H1 (cell line): ENCODE results near the gene RRAD. TPM values are rescaled to one million over a fixed set of nuclear protein-coding genes. Genes with fewer than 3 reads are reported as not detected.

ENCODE experiments used
- CTCF ChIA-PET: fragments of 300-600 bp; sonication (Branson Sonifier 250); formaldehyde crosslinking; loops from one replicate; lab custom pipeline; 2021; ENCODE audit not compliant: partially characterized antibody; lab: Charles Lee
- POLR2A ChIA-PET: fragments of 300-600 bp; sonication (Branson Sonifier 250); formaldehyde crosslinking; loops from one replicate; lab custom pipeline; 2021; ENCODE audit warnings: inconsistent platforms; ENCODE audit not compliant: partially characterized antibody; lab: Charles Lee
- DNase-seq, 2 experiments: peaks; one replicate each; pipeline versions ENCODE4 v3.0.0 to v3.0.0-alpha.2; 2010 to 2022; ENCODE audit warnings: low spot score in 2 of 2, low read depth in 1 of 2, mixed read lengths in 1 of 2
- FAIRE-seq: peaks from 2 replicates; lab custom pipeline; 2011; peaks lifted over from hg19 to GRCh38; lab: Jason Lieb, UNC
- H2AFZ ChIP-seq: 2 replicates; pipeline ENCODE4 v1.8.1; 2012; ENCODE audit warnings: low read length, inconsistent platforms
- H2AK5ac ChIP-seq: 2 replicates; pipeline ENCODE4 v1.6.1; 2013; ENCODE audit warnings: low read depth, low read length
- H2BK120ac ChIP-seq: replicated peaks from 2 replicates; pipeline ENCODE3; 2013; ENCODE audit warnings: low read depth, low read length, inconsistent platforms
- H2BK12ac ChIP-seq: 2 replicates; pipeline ENCODE4 v1.6.1; 2013; ENCODE audit warnings: low read depth, low read length
- H2BK15ac ChIP-seq: 2 replicates; pipeline ENCODE4 v1.6.1; 2013; ENCODE audit warnings: low read length
- H2BK20ac ChIP-seq: 2 replicates; pipeline ENCODE4 v1.6.1; 2013; ENCODE audit warnings: low read length
- H2BK5ac ChIP-seq: 2 replicates; pipeline ENCODE4 v1.6.1; 2013; ENCODE audit warnings: low read depth, low read length
- H3K14ac ChIP-seq: 2 replicates; pipeline ENCODE4 v1.6.1; 2013; ENCODE audit warnings: inconsistent platforms; ENCODE audit not compliant: insufficient read length
- H3K18ac ChIP-seq: 2 replicates; pipeline ENCODE4 v1.6.1; 2013; ENCODE audit warnings: low read length; ENCODE audit errors: extremely low read depth
- H3K23ac ChIP-seq: 2 replicates; pipeline ENCODE4 v1.6.1; 2013; ENCODE audit warnings: inconsistent platforms; ENCODE audit not compliant: insufficient read length
- H3K23me2 ChIP-seq: 2 replicates; pipeline ENCODE4 v1.6.1; 2013; ENCODE audit warnings: low read depth, low read length
- H3K27ac ChIP-seq: 2 replicates; pipeline ENCODE4 v1.6.1; 2011; ENCODE audit warnings: low read depth, low read length, inconsistent platforms
- H3K27me3 ChIP-seq, 4 experiments: replicated peaks in 1 of 4; 1 replicate in 1 of 4; 2 replicates in 3 of 4; pipeline versions ENCODE4 v1.6.1 to v1.8.1; 2011 to 2013; ENCODE audit warnings: low read length in 3 of 4, mild to moderate bottlenecking in 3 of 4, inconsistent platforms in 2 of 4, mixed read lengths in 2 of 4, moderate library complexity in 1 of 4; ENCODE audit not compliant: control insufficient read depth in 3 of 4, insufficient read depth in 3 of 4; ENCODE audit errors: extremely low read depth in 1 of 4
- H3K36me3 ChIP-seq, 4 experiments: 2 replicates each; pipeline versions ENCODE4 v1.6.1 to v1.8.1; 2011 to 2013; ENCODE audit warnings: mild to moderate bottlenecking in 4 of 4, low read length in 3 of 4, moderate library complexity in 2 of 4, control low read depth in 1 of 4, inconsistent platforms in 1 of 4; ENCODE audit not compliant: insufficient read depth in 4 of 4, control insufficient read depth in 2 of 4
- H3K4ac ChIP-seq: replicated peaks from 2 replicates; pipeline ENCODE3; 2013; ENCODE audit warnings: low read length, low read depth, mixed read lengths, inconsistent platforms; ENCODE audit not compliant: insufficient read length
- H3K4me1 ChIP-seq, 4 experiments: replicated peaks in 1 of 4; 1 replicate in 1 of 4; 2 replicates in 3 of 4; pipeline versions ENCODE4 v1.6.1 to v1.8.1; 2011 to 2013; ENCODE audit warnings: low read length in 3 of 4, inconsistent platforms in 2 of 4, mixed read lengths in 1 of 4; ENCODE audit not compliant: insufficient read depth in 4 of 4, control insufficient read depth in 3 of 4
- H3K4me2 ChIP-seq, 2 experiments: 2 replicates each; pipeline versions ENCODE4 v1.6.1 to v1.8.1; 2011 to 2013; ENCODE audit warnings: low read depth in 2 of 2, low read length in 2 of 2, control low read depth in 1 of 2, inconsistent platforms in 1 of 2, mild to moderate bottlenecking in 1 of 2; ENCODE audit not compliant: insufficient read depth in 1 of 2
- H3K4me3 ChIP-seq, 4 experiments: fragments of 200-600, 300-600 bp in 1 of 4; sonication (generic), shearing (Covaris generic), sonication (Bioruptor Twin) in 1 of 4; 2 replicates each; pipeline versions ENCODE4 v1.5.1 to v1.8.1; 2011 to 2016; ENCODE audit warnings: low read length in 4 of 4, low read depth in 3 of 4, control low read depth in 2 of 4, inconsistent platforms in 2 of 4, mild to moderate bottlenecking in 2 of 4, mixed read lengths in 1 of 4, moderate library complexity in 1 of 4; ENCODE audit not compliant: insufficient read depth in 2 of 4; ENCODE audit errors: extremely low read depth in 1 of 4
- H3K56ac ChIP-seq: replicated peaks from 2 replicates; pipeline ENCODE3; 2013; ENCODE audit warnings: low read depth, mild to moderate bottlenecking, mixed read lengths, low read length, inconsistent platforms; ENCODE audit not compliant: insufficient read length
- H3K79me1 ChIP-seq: 2 replicates; pipeline ENCODE4 v1.6.1; 2013; ENCODE audit warnings: low read depth, low read length, control low read depth
- H3K79me2 ChIP-seq, 2 experiments: 2 replicates each; pipeline versions ENCODE4 v1.6.1 to v1.8.1; 2012 to 2013; ENCODE audit warnings: low read length in 2 of 2, mild to moderate bottlenecking in 2 of 2, inconsistent platforms in 1 of 2; ENCODE audit not compliant: insufficient read depth in 2 of 2, control insufficient read depth in 1 of 2
- H3K9ac ChIP-seq, 4 experiments: replicated peaks in 1 of 4; 1 replicate in 1 of 4; 2 replicates in 3 of 4; pipeline versions ENCODE4 v1.6.1 to v1.8.1; 2011 to 2013; ENCODE audit warnings: low read depth in 3 of 4, low read length in 3 of 4, control low read depth in 2 of 4, mild to moderate bottlenecking in 2 of 4, moderate library complexity in 2 of 4, inconsistent platforms in 1 of 4; ENCODE audit errors: extremely low read depth in 1 of 4
- H3K9me3 ChIP-seq, 2 experiments: 2 replicates each; pipeline versions ENCODE4 v1.6.1 to v1.8.1; 2012 to 2013; ENCODE audit warnings: mild to moderate bottlenecking in 2 of 2, moderate library complexity in 2 of 2, control low read depth in 1 of 2, inconsistent platforms in 1 of 2, low read depth in 1 of 2, low read length in 1 of 2, mixed read lengths in 1 of 2; ENCODE audit not compliant: insufficient read depth in 2 of 2
- H4K20me1 ChIP-seq, 2 experiments: replicated peaks in 1 of 2; 2 replicates each; pipeline versions ENCODE3 to v1.8.1; 2011 to 2013; ENCODE audit warnings: inconsistent platforms in 2 of 2, low read length in 2 of 2, mild to moderate bottlenecking in 1 of 2; ENCODE audit not compliant: insufficient read depth in 2 of 2, control insufficient read depth in 1 of 2
- H4K5ac ChIP-seq: 2 replicates; pipeline ENCODE4 v1.6.1; 2013; ENCODE audit warnings: low read length, low read depth, mixed read lengths, inconsistent platforms; ENCODE audit not compliant: insufficient read length
- H4K8ac ChIP-seq: 2 replicates; pipeline ENCODE4 v1.8.0; 2013; ENCODE audit warnings: mild to moderate bottlenecking, moderate library complexity, low read length, inconsistent platforms; ENCODE audit not compliant: insufficient read depth; ENCODE audit errors: extremely low read depth
- H4K91ac ChIP-seq: replicated peaks from 2 replicates; pipeline ENCODE3; 2013; ENCODE audit warnings: low read length, mixed read lengths, inconsistent platforms; ENCODE audit not compliant: insufficient read length
- ASH2L ChIP-seq: fragments of 200-600, 300-600 bp; sonication (generic); IDR thresholded peaks from one replicate; pipeline ENCODE4 v1.7.1; 2017; ENCODE audit warnings: low read length
- BRCA1 ChIP-seq: IDR thresholded peaks from 2 replicates; pipeline ENCODE4 v1.6.1; 2012; ENCODE audit warnings: low read depth, low read length, improper control_type of control experiment
- CHD1 ChIP-seq: IDR thresholded peaks from 2 replicates; pipeline ENCODE4 v1.6.1; 2012; ENCODE audit warnings: low read depth, low read length, improper control_type of control experiment
- EZH2 ChIP-seq: fragments of 200-600 bp; sonication (generic); IDR thresholded peaks from 2 replicates; pipeline ENCODE4 v1.7.1; 2012; ENCODE audit warnings: low read depth, mild to moderate bottlenecking, moderate library complexity, low read length, inconsistent platforms; ENCODE audit not compliant: severe bottlenecking
- NANOG ChIP-seq: IDR thresholded peaks from 2 replicates; pipeline ENCODE4 v1.6.1; 2011; ENCODE audit warnings: low read length, low read depth, mild to moderate bottlenecking, inconsistent platforms; ENCODE audit not compliant: insufficient read depth, poor library complexity, severe bottlenecking
- POU5F1 ChIP-seq: IDR thresholded peaks from 2 replicates; pipeline ENCODE4 v1.6.1; 2011; ENCODE audit warnings: low read depth, mild to moderate bottlenecking, low read length, moderate library complexity
- RBBP5 ChIP-seq: IDR thresholded peaks from 2 replicates; pipeline ENCODE4 v1.7.1; 2012; ENCODE audit warnings: low read depth, mild to moderate bottlenecking, inconsistent platforms, low read length, moderate library complexity, borderline replicate concordance
- YY1 ChIP-seq: IDR thresholded peaks from 2 replicates; pipeline ENCODE4 v1.6.1; 2011; ENCODE audit warnings: low read depth, mild to moderate bottlenecking, low read length
- ZNF274 ChIP-seq: IDR thresholded peaks from 2 replicates; pipeline ENCODE4 v1.7.0; 2012; ENCODE audit warnings: low read length, borderline replicate concordance; ENCODE audit errors: extremely low read depth
- WGBS, 2 experiments: shearing (Covaris generic) in 1 of 2; methylation state at CpG; one replicate each; pipeline versions ENCODE4 v1.1.6 to v1.1.7; 2013 to 2015; ENCODE audit warnings: low lambda C conversion rate in 2 of 2, mixed read lengths in 2 of 2, inconsistent platforms in 1 of 2, low coverage in 1 of 2, missing lambda C conversion rate in 1 of 2; ENCODE audit not compliant: insufficient replicate concordance in 2 of 2, insufficient coverage in 1 of 2, insufficient read length in 1 of 2; ENCODE audit errors: extremely low coverage in 1 of 2, missing lambda C conversion rate in 1 of 2; 5-methylcytosine and 5-hydroxymethylcytosine counted together
- polyA plus RNA-seq, 7 experiments: library from polyadenylated mRNA; depleted of rRNA in 3 of 7; stranded (reverse) in 5 of 7; unstranded in 2 of 7; fragments of >200 nt in 5 of 7; fragments of 200-250 nt in 2 of 7; gene quantifications; 1 replicate in 5 of 7; 2 replicates in 1 of 7; 4 replicates in 1 of 7; pipeline versions ENCODE4 v1.2.1 to v1.2.3, GENCODE V29; 2011 to 2013; ENCODE audit warnings: missing spikeins in 2 of 7, mixed read lengths in 2 of 7
- total RNA-seq: library from RNA; stranded (reverse); fragmentation: NEBNext Ultra II Directional; extraction: Animal tissue kit (Norgen Biotek cat#: 25700); gene quantifications from 2 replicates; pipeline ENCODE4 v1.2.1, GENCODE V29; 2021
- TF ChIP-seq, protein P1 (sequence below): IDR thresholded peaks from 2 replicates; pipeline ENCODE4 v1.6.1; 2011; ENCODE audit warnings: low read length, improper control_type of control experiment
- TF ChIP-seq, protein P2 (sequence below): IDR thresholded peaks from 2 replicates; pipeline ENCODE4 v1.6.1; 2012; ENCODE audit warnings: inconsistent platforms

RRAD gene
- total and polyA plus RNA-seq, 2 of the 8 experiments (the other 6 are each of a cell fraction or from before 2014, with no cell fraction given), result 0.17 TPM; not detected in 1

DNA sequence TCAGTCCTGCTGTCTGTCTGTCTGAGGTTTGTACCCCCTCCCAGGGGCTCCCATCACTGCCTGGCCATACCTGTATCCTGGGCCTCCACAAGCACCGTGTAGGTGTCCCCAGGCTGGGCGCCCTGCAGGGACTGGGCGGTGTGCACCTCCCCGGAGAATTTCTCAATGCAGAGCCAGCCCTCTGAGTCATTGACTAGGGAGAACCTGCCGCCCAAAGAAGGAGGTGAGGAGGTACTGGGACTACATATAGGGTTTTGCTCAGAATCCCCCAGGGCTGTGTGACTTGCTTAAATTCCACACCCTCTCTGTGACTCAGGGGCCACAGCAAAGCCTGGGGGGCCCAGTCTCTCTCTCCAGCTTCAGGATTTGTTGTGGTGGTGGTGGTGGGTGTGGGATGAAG lies 14.2 kb downstream of the RRAD start:
- ChIA-PET POLR2A (interaction anchor here (0.7 to 1.7 kb wide), 2 partner anchors 13 to 25 kb away, joined by 3 to 5 read pairs; no protein-coding TSS in a partner anchor), CTCF (interaction anchor here (0.5 to 42.0 kb wide), 12 partner anchors 5 to 262 kb away, joined by 3 to 1009 read pairs (median 9); partner anchors contain the start of genes CDH16, CES3, CIAO2B and PDP2)
- Histone ChIP-seq H4K91ac (no peak overlapping the region), H2BK15ac (no peak overlapping the region), H3K4ac (no peak overlapping the region), H3K27me3 (no peaks in the 10 kb centered on the region; a peak in 3 of 7 replicates), H2BK120ac (no peak overlapping the region), H3K4me1 (peaks cover 0 to 3% (median 0%) of the 10 kb centered on the region in 4 experiments; a peak in 1 of 7 replicates), H4K8ac (no peak overlapping the region), H4K20me1 (peaks cover 0 to 4% of the 10 kb centered on the region in 2 experiments), H2BK5ac (no peak overlapping the region), H2BK12ac (no peak overlapping the region), H3K9ac (no peak overlapping the region), H2AFZ (no peak overlapping the region), H4K5ac (no peak overlapping the region), H2BK20ac (no peak overlapping the region), H3K27ac (no peak overlapping the region), H3K79me1 (no peaks in the 10 kb centered on the region), H3K23ac (no peak overlapping the region), H3K56ac (no peak overlapping the region), H3K9me3 (no peaks in the 10 kb centered on the region), H3K36me3 (no peaks in the 10 kb centered on the region), H2AK5ac (no peak overlapping the region), H3K18ac (no peak overlapping the region), H3K79me2 (no peaks in the 10 kb centered on the region), H3K4me2 (no peak overlapping the region), H3K23me2 (peaks cover 3% of the 10 kb centered on the region; the same call in 1 of the 2 replicates), H3K4me3 (no peak overlapping the region), H3K14ac (no peak overlapping the region)
- DNase-seq, result no peak
- 92% methylated on average over 5 of the region's 5 CpGs; no CpG with 5 or more reads in 1 of the 2 experiments for WGBS, 2 experiments
- FAIRE-seq, result no peak
- no peak for TF ChIP-seq YY1
- TF ChIP-seq ASH2L, result no peak
- TF ChIP-seq BRCA1, result no peak
- no peak for TF ChIP-seq NANOG
- TF ChIP-seq, protein P1, sequence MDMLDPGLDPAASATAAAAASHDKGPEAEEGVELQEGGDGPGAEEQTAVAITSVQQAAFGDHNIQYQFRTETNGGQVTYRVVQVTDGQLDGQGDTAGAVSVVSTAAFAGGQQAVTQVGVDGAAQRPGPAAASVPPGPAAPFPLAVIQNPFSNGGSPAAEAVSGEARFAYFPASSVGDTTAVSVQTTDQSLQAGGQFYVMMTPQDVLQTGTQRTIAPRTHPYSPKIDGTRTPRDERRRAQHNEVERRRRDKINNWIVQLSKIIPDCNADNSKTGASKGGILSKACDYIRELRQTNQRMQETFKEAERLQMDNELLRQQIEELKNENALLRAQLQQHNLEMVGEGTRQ, result no peak
- TF ChIP-seq ZNF274, result no peak
- no peak for TF ChIP-seq RBBP5
- TF ChIP-seq CHD1, result no peak
- TF ChIP-seq POU5F1, result no peak
- TF ChIP-seq, protein P2, sequence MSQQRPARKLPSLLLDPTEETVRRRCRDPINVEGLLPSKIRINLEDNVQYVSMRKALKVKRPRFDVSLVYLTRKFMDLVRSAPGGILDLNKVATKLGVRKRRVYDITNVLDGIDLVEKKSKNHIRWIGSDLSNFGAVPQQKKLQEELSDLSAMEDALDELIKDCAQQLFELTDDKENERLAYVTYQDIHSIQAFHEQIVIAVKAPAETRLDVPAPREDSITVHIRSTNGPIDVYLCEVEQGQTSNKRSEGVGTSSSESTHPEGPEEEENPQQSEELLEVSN, result no peak
- TF ChIP-seq EZH2, result no peak
